HG03442 (cell line): ENCODE measurements around the gene MAPK8IP1.
"Not testable (repeated sequence)": the region's sequence is repeated elsewhere in the genome, so short reads cannot be mapped to it uniquely, and the experiment has no call there.

Experiments
- ATAC-seq: cut with Tn5 transposase; IDR thresholded peaks from one replicate; pipeline ENCODE4 v1.9.1; 2021; ENCODE audit warnings: mild to moderate bottlenecking, moderate library complexity; ENCODE audit not compliant: unreplicated experiment

Gene MAPK8IP1

DNA sequence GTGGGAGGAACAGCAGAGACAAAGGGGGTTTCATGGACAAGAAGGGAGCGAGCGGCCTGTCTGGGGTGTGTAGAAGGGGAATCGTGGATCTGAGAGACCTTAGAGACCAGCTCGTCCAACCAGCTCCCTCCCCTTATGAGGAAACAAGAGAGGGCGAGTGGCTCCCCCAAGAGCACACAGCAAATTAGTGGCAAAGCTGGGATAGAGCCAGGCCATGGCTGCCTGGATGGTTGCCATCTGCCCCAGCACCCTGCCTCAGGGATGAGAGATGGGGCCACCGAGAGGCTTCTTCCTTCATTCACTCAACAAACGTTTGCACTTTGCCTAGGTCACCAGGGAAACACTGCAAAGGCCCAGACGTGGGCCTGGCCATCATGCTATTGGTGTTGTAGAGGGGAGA is 4.1 kb downstream of the MAPK8IP1 start:
- ATAC-seq, result no peak

DNA sequence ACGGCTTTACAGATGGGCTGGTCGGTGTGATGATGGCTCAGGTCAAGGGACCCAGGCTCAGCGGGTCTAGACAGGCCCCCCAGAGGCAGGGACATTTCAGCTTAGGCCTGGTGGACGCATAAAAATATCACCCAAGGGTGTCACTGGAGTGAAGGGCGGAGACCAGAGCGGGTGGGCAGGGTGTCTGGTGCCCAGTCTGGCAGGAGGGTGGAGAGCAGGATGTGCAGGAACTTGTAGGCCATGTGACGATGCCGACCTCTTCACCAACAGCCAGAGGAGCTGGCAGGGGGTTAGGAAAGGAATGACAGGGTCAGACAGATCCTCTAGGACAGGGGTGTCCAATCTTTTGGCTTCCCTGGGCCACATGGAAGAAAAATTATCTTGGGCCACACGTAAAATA is 4.5 kb downstream of the MAPK8IP1 start:
- ATAC-seq, result no peak

DNA sequence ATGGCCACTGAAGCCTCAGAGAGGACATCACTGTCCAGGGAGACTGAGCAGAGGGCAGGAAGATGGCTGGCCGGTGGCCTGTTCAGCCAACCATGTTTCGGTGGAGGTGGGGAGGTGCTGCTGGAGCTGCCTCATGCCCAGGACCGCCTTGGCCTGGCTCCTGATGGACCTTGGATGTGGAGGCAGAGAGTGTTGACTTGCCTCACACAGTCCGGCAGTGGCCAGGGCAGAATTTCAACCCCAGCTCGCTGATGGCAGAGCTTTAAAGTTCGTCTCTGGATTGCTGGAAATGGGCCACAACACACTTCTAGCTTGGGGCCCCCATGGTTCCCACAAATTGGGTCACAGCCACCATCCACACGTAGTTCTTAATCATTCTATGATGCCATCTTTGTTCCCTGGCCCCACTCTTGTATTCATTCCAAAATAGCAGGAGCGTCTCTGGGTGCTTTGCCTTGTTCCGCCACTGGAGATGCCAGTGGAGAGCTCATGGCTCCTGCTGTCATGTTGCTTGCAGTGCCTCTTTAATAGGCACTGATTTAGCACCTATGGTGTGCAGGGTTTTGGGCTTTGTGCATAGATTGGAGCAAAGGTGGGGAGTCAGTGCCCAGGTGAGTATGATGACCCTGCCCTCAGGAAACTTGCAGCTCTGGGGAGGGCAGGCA is 5.6 kb downstream of the MAPK8IP1 start:
- ATAC-seq, result no peak

DNA sequence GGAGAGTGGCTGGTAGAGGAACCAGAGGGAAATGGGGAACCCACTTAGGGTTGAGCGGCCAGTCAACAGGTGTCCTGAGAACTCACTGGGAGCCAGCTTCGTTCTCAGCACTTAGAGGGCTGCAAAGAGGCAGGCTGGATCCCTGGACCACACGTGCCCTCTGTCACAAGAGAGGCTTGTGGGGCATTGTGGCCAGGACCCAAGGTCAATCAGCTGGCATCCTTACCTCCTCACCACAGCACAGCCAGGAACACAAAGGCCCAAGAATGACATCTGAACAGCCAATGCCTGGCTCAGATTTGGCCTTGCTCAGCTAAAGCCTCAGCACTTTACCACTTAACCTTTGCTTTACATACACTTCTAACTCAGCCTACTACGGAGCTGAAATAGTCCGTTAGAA is 7.4 kb downstream of the MAPK8IP1 start:
- ATAC-seq, result no peak

DNA sequence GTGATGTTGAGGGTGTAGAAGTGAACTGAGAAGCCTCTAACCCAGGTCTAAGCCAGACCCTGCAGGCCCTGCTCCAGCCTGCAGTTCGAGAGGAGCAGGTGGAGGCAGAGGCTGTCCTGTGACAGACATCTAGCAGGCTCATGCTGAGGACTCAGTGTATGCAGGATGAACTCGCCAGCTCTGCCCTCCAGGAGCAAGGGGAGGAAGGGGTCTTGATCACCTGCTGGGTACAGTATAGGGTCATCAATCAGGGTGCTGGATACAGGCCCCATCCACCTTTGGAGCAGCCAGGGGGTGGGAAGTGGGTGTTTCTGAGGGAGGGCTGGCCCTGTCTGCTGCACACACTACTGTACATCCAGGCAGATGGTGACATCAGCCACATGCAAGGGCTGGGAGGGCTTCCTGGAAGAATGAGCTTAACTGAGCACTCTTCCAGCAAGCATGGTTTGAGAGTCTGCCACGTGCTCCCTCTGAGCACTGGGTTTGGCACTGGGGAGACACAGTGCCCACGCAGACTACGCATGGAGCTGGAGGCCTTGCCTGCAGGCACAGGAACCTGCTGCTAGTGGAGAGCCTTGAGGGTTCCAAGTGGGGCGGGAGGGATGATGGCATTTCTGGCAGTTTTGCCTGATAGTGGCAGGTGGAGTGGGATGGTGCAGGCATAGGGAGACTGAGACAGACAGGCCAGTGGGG is 9.2 kb downstream of the MAPK8IP1 start:
- no peak for ATAC-seq

DNA sequence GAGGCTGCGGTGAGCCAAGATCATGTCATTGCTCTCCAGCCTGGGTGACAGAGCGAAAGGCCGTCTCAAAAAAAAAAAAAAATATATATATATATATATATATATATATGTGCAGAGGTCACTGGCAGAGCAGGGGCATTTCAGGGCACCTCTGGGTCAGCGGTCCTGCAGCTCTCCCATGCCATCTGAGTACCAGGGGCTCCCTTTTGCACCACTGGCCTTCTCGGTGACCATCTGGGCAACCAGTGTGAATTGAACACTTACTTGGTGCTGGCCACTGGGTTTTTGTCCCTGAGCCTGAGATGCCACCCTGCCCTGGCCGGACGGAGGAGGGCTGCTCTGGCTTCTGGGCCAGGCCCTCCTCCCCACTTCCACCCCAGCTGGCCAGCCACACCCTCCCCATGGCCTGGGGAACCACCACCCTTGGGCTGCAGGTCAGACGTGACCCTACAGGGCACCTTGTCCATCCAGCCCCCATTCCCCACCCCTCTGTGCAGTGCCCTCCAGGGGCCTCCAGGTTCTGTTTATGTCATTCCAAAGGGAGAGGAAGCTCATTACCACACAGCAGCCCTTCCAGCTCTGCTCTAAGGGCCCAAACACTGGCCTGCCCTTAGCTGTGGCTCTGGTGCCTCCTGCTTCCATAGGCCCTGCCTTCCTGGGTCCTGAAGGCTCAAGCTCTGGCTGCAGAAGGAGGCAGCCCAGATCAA is 10.3 kb downstream of the MAPK8IP1 start:
- ATAC-seq, result no peak

DNA sequence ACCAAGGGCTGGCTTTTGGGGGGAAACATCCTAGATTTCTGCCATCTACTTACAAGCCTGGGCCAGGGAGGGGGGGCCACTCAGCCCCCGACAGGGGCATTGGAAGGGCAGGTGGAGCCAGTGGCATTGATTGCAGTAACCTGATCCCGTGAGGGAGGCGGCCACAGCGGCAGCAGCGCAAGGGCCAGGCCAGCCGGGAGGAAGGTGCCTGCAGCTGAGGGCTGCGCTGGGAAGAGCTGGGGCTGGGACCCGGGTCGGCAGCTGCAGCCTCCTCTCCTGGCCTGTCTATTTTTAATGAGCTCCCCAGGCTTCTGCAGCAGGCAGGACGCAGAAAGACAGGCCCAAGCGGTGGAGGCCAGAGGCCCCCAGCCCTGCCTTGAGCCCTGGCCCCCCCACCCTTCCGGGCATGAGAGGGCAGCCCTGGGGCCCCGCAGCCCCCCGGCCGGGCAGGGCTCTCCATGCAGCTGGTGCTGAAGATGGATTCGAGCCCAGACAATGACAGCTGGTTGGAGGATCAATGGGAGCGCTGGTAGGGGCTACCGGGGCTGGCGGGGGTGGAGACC is 11.1 kb downstream of the MAPK8IP1 start:
- ATAC-seq, result no peak

DNA sequence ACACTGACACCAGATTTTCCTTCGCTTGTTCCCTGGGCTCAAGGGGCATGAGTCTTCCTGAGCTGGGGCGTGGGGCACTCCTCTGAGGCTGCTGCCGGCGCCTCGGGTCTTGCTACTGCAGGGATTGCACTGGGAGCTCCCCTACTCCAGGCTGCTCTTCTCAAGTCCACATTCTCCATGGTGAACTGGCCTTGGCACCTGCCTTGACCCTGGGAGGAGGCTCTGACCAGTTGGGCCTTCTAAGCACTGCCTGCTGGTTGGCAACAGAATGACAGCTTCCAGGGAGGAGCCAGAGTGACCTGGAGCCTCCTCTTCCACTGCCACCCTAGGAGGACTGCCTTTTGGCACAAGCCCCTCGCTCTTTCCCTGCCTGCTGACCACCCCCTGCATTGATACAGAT is 12.1 kb downstream of the MAPK8IP1 start:
- ATAC-seq, result no peak

DNA sequence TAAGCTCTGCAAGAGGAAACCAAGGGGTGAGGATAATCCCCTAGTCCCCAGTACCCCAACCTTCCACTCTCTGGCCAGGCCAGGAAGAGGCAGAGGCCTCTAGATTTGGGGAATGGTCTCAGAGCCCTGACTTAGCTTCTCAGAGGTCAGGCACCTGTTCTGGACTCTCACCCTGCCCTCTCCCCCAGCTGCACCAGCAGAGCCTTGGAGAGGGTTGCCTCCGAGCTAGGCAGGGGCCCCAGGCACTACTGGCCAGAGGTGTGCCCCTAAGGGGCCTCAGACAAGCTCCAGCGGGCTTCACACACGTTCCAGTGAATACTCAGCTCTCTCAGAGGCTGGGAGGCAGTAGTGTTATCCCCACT is 13.6 kb downstream of the MAPK8IP1 start:
- no peak for ATAC-seq

DNA sequence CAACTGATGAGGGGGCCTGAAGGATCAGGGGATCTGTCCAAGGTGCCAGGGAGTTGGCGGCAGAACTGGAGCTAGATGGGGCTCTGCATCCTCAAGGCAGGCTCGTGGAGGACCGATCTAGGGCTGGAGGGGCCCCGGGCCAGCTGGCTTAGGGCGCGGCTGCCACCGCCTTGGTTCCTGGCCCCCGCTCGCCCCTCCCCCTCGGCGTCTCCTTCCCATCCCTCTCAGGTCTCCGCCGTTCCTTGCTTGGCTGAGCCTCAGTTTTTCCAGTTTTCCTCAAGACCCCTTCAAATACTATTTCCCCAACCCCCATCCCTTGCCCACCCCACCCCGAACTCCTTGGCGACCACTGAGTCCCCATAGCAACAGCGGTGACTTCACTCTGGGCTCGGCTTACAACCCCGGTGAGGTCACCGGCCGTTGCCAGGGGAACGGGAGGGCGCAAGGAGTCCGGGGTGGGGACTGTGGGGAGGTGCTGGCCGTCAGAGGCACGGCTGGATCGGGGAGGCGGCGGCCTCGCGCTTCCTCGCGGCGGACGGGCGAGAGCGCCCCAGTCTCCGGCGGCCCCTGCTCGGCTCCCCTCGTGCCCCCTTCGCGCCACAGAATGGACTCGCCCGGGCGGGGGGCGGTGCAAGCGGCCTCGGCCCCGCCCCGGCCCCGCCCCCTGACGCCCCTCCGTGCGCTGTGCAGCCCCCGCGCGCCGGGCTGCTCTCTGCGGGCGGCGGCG is 14.2 kb downstream of the MAPK8IP1 start:
- peak; percentile 62 for ATAC-seq

DNA sequence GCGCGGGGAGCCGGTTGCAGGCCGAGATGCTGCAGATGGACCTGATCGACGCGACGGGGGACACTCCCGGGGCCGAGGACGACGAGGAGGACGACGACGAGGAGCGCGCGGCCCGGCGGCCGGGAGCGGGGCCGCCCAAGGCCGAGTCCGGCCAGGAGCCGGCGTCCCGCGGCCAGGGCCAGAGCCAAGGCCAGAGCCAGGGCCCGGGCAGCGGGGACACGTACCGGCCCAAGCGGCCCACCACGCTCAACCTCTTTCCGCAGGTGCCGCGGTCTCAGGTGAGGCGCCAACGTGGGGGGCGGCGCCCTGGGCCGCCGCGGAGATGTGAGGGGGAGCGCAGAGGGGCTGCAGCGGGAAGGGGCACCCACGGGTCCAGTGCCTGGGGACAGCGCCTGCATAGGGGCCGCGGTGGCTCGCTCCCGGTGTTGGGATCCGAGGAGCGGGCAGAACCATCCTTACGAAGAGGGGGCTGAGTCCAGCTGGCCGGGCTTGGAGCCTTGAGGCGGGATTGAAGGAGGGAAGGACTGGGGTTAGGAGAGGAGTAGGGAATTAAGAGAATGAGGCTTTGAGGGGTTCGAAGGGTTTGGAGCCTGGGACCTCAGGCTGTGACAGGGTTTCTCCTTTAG is 14.8 kb downstream of the MAPK8IP1 start:
- peak; percentile 15 for ATAC-seq

DNA sequence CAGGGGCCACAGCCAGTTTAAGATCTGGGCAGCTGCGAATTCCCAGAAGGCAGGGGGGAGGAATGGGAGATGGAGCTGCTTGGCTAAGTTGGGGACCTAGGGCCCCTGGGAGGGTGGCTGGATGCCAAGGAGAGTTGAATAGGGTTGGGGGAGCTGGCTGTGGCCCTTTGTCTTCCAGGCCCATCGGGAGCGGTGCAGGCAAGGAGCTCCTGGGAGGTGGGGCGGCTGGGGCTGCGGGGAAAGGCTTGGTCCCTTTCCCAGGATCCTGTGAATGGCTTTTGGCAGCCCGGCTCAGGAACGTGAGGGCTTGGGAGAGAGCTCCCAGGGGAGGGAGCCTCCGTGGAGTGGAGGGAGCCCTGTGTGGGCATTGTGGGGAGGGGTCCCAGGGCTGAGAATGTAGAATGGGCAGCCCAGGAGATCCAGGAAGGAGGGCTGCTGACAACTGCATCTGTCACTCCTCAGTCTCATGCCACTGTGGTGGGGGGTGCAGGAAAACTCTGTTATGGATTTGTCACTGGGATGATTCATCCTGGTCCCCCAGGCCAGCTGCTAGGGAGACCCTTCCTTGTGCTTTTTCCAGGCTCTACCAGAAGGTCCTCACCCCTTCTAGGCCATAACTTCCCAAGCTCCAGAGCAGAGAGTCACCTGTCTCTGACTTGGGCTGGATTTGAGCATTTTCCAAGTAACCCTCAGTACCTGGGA is 15.6 kb downstream of the MAPK8IP1 start:
- no peak for ATAC-seq

DNA sequence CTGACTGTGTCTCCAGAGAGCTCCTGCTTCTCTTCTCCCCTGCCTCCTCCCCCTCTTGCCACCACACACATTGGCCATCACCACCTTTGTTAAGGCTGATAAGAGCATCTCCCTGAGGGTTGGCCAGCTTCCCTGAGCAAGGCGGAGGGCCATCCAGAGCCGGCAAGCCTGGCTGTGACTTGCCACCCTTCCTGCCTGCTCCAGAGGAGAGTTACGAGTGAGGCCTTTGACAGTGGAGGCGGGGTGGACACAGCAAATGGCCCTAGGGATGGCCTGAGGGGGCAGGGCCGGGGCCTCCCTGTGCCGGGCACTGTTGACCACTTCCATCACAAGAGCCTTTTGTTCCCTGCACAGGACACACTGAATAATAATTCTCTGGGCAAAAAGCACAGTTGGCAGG is 16.2 kb downstream of the MAPK8IP1 start:
- ATAC-seq, result no peak

DNA sequence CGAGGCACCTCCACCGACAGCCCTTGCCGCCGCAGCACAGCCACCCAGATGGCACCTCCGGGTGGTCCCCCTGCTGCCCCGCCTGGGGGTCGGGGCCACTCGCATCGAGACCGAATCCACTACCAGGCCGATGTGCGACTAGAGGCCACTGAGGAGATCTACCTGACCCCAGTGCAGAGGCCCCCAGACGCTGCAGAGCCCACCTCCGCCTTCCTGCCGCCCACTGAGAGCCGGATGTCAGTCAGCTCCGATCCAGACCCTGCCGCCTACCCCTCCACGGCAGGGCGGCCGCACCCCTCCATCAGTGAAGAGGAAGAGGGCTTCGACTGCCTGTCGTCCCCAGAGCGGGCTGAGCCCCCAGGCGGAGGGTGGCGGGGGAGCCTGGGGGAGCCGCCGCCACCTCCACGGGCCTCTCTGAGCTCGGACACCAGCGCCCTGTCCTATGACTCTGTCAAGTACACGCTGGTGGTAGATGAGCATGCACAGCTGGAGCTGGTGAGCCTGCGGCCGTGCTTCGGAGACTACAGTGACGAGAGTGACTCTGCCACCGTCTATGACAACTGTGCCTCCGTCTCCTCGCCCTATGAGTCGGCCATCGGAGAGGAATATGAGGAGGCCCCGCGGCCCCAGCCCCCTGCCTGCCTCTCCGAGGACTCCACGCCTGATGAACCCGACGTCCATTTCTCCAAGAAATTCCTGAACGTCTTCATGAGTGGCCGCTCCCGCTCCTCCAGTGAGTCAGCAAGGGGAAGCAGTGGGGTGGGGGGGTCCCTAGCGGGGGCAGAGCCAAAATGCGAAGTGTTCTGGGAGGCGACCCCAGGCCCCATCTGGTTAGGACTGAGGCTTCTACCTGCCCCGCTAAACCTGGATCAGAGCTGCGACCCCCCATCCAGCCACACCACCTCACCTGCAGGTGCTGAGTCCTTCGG is 17.3 kb downstream of the MAPK8IP1 start:
- no peak for ATAC-seq

DNA sequence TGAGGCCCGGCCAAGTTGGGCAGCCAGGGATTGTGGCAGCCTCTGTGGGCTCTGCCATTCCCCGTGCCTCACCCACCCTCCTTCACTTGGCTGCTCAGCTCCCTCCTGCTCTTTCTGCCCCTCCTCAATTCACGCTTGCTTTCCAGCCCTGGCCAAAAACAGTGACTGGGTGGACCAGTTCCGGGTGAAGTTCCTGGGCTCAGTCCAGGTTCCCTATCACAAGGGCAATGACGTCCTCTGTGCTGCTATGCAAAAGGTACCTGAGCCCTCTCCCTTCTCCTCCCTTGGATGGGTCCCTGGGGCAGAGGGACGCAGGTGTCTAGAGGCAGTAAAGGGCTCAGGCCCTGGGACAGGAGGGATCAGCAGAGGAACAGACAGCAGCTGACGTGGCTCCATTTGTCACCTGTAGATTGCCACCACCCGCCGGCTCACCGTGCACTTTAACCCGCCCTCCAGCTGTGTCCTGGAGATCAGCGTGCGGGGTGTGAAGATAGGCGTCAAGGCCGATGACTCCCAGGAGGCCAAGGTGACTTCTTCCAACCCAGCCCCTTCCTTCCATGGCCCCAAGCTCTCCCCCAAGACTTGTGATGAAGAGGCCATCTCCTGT is 19.0 kb downstream of the MAPK8IP1 start:
- ATAC-seq, result no peak

DNA sequence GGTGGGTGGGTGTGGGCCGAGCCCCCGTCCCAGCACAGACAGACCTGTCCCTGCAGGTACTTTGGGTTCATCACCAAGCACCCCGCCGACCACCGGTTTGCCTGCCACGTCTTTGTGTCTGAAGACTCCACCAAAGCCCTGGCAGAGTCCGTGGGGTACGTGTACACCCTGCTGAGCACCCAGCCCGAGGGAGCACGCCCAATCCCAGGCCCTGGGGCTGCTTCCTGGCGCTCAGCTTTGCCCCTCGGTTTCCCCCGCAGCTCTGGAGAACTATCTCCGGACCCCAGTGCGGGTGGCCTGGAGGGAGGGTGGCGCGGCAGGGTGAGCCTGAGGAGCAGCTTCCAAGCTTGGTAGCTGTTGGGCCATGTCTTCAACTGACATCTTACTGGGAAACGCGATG is 19.6 kb downstream of the MAPK8IP1 start:
- no peak for ATAC-seq

DNA sequence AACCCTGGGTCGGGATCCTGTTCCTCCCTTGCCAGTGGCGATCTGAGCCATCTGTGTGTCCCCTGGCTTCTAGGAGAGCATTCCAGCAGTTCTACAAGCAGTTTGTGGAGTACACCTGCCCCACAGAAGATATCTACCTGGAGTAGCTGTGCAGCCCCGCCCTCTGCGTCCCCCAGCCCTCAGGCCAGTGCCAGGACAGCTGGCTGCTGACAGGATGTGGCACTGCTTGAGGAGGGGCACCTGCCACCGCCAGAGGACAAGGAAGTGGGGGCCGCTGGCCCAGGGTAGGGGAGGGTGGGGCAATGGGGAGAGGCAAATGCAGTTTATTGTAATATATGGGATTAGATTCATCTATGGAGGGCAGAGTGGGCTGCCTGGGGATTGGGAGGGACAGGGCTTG is 20.1 kb downstream of the MAPK8IP1 start:
- ATAC-seq, result not testable (repeated sequence)

DNA sequence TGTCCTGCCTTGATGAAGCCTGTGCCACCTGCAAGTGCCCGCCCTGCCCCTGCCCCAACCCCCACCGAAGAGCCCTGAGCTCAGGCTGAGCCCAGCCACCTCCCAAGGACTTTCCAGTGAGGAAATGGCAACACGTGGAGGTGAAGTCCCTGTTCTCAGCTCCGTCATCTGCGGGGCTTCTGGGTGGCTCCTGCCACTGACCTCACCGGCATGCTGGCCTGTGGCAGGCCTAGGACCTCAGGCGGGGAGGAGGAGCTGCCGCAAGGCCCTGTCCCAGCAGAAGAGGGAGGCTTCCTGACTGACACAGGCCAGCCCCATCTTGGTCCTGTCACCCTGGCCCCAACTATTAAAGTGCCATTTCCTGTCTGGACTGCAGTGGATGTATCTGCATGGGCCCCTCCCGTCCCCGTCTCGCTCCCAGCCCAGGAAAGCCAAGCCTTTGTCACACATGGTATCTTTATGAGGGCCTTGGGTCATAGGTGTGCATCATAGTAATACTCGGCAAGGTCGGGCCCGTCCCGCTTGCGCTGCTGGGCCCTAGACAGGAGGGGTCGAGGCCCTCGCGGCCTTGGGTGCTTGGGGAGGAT is 20.7 kb downstream of the MAPK8IP1 start:
- ATAC-seq, result no peak
